Neuronal stem cell (in vitro differentiated cells): ENCODE data around the gene ZBTB9.

Experiments used
- DNase-seq: peaks from one replicate; pipeline ENCODE4 v3.0.0-alpha.2; 2013; ENCODE audit warnings: low spot score
- H2AFZ ChIP-seq: one replicate; pipeline ENCODE4 v1.6.1; 2013; ENCODE audit warnings: mild to moderate bottlenecking, low read length, inconsistent platforms
- H2AK5ac ChIP-seq: 2 replicates; pipeline ENCODE4 v1.6.1; 2013; ENCODE audit warnings: low read depth, mild to moderate bottlenecking, inconsistent platforms, low read length, moderate library complexity, mixed read lengths
- H2BK120ac ChIP-seq: 2 replicates; pipeline ENCODE4 v1.6.1; 2013; ENCODE audit warnings: low read depth, mild to moderate bottlenecking, inconsistent platforms, low read length, moderate library complexity, mixed read lengths
- H2BK12ac ChIP-seq: one replicate; pipeline ENCODE4 v1.6.1; 2013; ENCODE audit warnings: low read length, inconsistent platforms
- H2BK15ac ChIP-seq: 2 replicates; pipeline ENCODE4 v1.6.1; 2013; ENCODE audit warnings: mild to moderate bottlenecking, low read length, inconsistent platforms, mixed read lengths
- H2BK5ac ChIP-seq: one replicate; pipeline ENCODE4 v1.6.1; 2013; ENCODE audit warnings: inconsistent platforms, mild to moderate bottlenecking, low read length, moderate library complexity
- H3K14ac ChIP-seq: one replicate; pipeline ENCODE4 v1.6.1; 2013; ENCODE audit warnings: low read length, inconsistent platforms
- H3K18ac ChIP-seq: 2 replicates; pipeline ENCODE4 v1.6.1; 2013; ENCODE audit warnings: low read length, inconsistent platforms
- H3K23ac ChIP-seq: 2 replicates; pipeline ENCODE4 v1.6.1; 2013; ENCODE audit warnings: low read depth, mild to moderate bottlenecking, mixed read lengths, low read length, inconsistent platforms; ENCODE audit not compliant: poor library complexity
- H3K27ac ChIP-seq: replicated peaks from 3 replicates; pipeline ENCODE4 v1.5.1; 2013; ENCODE audit warnings: low read length, inconsistent platforms
- H3K27me3 ChIP-seq, 3 experiments: 2 replicates each; pipeline ENCODE4 v1.6.1; 2013; ENCODE audit warnings: low read length in 3 of 3, mild to moderate bottlenecking in 2 of 3, inconsistent platforms in 1 of 3, low read depth in 1 of 3, mixed read lengths in 1 of 3, moderate library complexity in 1 of 3; ENCODE audit not compliant: control insufficient read depth in 3 of 3, insufficient read depth in 3 of 3
- H3K36me3 ChIP-seq, 2 donors: replicated peaks in 1 of 2; 2 replicates each; pipeline ENCODE4 v1.6.1; 2013; ENCODE audit warnings: low read length in 2 of 2; ENCODE audit not compliant: control insufficient read depth in 2 of 2, insufficient read depth in 2 of 2
- H3K4ac ChIP-seq: 2 replicates; pipeline ENCODE4 v1.6.1; 2013; ENCODE audit warnings: inconsistent platforms, mild to moderate bottlenecking, low read length, moderate library complexity
- H3K4me1 ChIP-seq, 2 donors: 1 replicate in 1 of 2; 2 replicates in 1 of 2; pipeline ENCODE4 v1.6.1; 2013; ENCODE audit warnings: low read length in 2 of 2, low read depth in 1 of 2; ENCODE audit not compliant: control insufficient read depth in 2 of 2, insufficient read depth in 1 of 2
- H3K4me2 ChIP-seq: one replicate; pipeline ENCODE4 v1.6.1; 2013; ENCODE audit warnings: mild to moderate bottlenecking, low read length, inconsistent platforms; ENCODE audit not compliant: insufficient read depth, poor library complexity, severe bottlenecking
- H3K4me3 ChIP-seq, 2 donors: 2 replicates each; pipeline ENCODE4 v1.5.1; 2013; ENCODE audit warnings: low read length in 2 of 2, mild to moderate bottlenecking in 2 of 2, inconsistent platforms in 1 of 2, moderate library complexity in 1 of 2
- H3K79me1 ChIP-seq: one replicate; pipeline ENCODE4 v1.6.1; 2013; ENCODE audit warnings: low read depth, mild to moderate bottlenecking, inconsistent platforms, low read length, moderate library complexity
- H3K9ac ChIP-seq: one replicate; pipeline ENCODE4 v1.6.1; 2013; ENCODE audit warnings: mild to moderate bottlenecking, low read depth, low read length, inconsistent platforms; ENCODE audit not compliant: poor library complexity
- H3K9me3 ChIP-seq, 2 donors: replicated peaks in 1 of 2; 2 replicates each; pipeline versions ENCODE3 to v1.6.1; 2013; ENCODE audit warnings: low read length in 2 of 2, mild to moderate bottlenecking in 2 of 2, inconsistent platforms in 1 of 2, low read depth in 1 of 2, mixed read lengths in 1 of 2, moderate library complexity in 1 of 2; ENCODE audit not compliant: control insufficient read depth in 2 of 2, insufficient read depth in 1 of 2
- H4K8ac ChIP-seq: one replicate; pipeline ENCODE4 v1.6.1; 2013; ENCODE audit warnings: low read depth, mild to moderate bottlenecking, inconsistent platforms, low read length, moderate library complexity
- H4K91ac ChIP-seq: one replicate; pipeline ENCODE4 v1.6.1; 2013; ENCODE audit warnings: low read length, low read depth, mild to moderate bottlenecking, inconsistent platforms; ENCODE audit not compliant: poor library complexity
- WGBS, 2 donors: extraction: QIAGEN DNeasy Blood & Tissue Kit; methylation state at CpG; one replicate each; pipeline ENCODE4 v1.1.7; 2013; ENCODE audit warnings: missing lambda C conversion rate in 2 of 2, mixed read lengths in 1 of 2; ENCODE audit not compliant: insufficient read length in 2 of 2, insufficient replicate concordance in 1 of 2; ENCODE audit errors: extremely low coverage in 2 of 2; 5-methylcytosine and 5-hydroxymethylcytosine counted together

The ZBTB9 gene

DNA sequence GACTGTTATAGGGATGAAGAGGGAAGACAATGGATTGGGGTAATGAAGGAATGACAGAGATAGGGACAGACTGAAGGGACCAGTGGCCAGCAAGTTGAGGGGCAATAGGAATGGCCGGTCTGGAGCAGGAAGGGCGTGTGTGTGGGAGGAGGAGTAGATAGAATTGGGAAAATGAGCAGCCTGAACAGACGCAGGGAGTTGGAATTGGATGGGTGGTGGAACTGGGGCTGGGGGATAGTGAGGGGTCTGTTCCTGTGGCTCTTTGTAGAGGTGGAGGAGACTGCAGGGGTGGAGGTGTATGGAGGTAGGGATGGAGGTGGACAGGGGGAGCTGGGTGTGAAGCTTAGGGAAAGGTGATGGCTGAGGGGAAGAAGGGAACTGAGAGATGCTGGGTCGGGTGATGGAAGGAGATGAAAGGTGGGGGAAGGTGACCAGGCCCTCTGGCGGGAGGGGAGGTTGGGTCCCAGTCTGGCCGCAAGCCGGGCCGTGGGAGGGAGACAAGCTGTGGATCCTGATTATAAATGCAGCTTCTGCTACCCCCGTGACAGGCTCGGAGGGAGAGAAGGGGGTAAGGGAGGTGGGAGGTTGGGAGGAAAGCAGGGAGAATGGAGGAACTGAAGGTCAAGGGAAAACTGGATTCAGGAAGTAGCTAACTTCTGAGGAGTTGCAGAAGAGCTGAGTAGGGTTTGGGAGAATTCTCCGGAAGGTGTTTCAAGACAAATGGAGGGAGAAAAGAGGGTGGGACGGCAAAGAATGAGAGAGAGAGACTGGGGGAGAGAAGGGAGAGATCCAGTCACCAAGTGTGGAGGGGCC, 29.3 kb upstream of the ZBTB9 start:
- DNase-seq, result no peak
- H3K9me3 ChIP-seq, result no peaks in the 10 kb centered on the region
- peaks cover 12% of the 10 kb centered on the region for H3K79me1 ChIP-seq
- no peak overlapping the region for H3K23ac ChIP-seq
- peak overlapping the region; percentile 15 for H3K18ac ChIP-seq
- no CpG with 5 or more reads among the region's 12 CpGs for WGBS, 2 donors
- peak overlapping the region; percentile 67 for H3K4me2 ChIP-seq
- no peaks in the 10 kb centered on the region for H3K27me3 ChIP-seq
- H3K4me3 ChIP-seq, result peak overlapping the region; percentile 59 to 73
- no peak overlapping the region for H2BK15ac ChIP-seq
- peak overlapping the region; percentile 46 for H2BK5ac ChIP-seq
- H3K14ac ChIP-seq, result no peak overlapping the region
- H3K27ac ChIP-seq, result peak overlapping the region; percentile 85
- peak overlapping the region; percentile 81 for H2AFZ ChIP-seq
- H3K4me1 ChIP-seq, result peaks cover 33 to 48% of the 10 kb centered on the region in 2 donors
- H3K36me3 ChIP-seq, result peaks cover 17 to 29% of the 10 kb centered on the region in 2 donors
- no peak overlapping the region for H2BK120ac ChIP-seq
- H3K9ac ChIP-seq, result peak overlapping the region; percentile 71
- no peak overlapping the region for H4K91ac ChIP-seq
- H2BK12ac ChIP-seq, result no peak overlapping the region
- H4K8ac ChIP-seq, result peak overlapping the region; percentile 19
- no peak overlapping the region for H2AK5ac ChIP-seq
- no peak overlapping the region for H3K4ac ChIP-seq

DNA sequence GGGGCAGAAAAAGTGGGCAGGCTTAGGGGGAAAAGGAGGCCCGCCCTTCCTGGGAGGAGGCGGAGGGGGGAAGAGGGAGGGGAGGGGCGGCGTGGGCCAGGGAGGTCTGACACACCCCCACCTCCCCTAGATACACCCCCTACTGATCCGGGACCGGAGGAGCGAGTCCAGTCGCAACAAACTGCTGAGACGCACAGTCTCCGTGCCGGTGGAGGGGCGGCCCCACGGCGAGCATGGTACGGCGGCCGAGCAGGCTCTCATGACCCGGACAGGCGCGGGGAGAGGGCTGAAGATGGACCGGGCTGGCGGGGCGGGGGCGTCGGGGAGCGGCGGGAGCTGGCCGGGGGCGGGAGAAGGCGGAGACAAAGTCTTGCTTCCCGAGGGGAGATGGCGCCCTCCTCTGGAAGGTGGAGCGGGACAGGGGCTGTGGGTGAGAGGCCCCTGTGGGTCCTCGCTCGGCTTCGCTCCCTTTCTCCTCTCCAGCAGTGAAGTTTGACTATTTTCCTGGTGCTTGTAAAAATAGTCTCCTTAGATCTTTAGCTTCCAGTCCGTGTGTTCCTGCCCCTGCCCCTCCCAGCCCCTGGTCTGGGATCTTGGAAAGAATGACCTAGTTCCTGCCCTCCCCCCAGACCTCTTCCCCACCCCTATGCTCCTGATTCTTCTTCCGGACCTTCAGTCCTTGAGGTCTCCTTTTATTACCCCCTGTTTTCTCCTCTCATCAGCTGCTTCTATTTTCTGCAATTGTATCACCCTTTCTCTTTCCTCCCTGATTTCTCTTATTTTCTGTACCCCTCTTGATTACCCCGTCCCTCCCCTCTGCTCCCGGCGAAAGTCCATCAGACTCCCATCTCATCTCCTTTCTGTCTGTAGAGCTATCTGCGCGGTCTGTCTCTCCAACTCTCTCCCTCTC, 28.5 kb upstream of the ZBTB9 start:
- WGBS, 2 donors, result no CpG with 5 or more reads among the region's 43 CpGs

GRCh38 chr6:33426590-33427511, 27.5 kb upstream of the ZBTB9 start:
- Histone ChIP-seq H3K18ac (no peak overlapping the region), H3K4me3 (peak overlapping the region; percentile 59 to 86), H3K4me2 (peak overlapping the region; percentile 82), H4K8ac (no peak overlapping the region), H3K4ac (no peak overlapping the region), H4K91ac (no peak overlapping the region), H3K4me1 (peaks cover 39 to 57% of the 10 kb centered on the region in 2 donors), H2BK5ac (no peak overlapping the region), H2BK120ac (no peak overlapping the region), H2BK15ac (no peak overlapping the region), H3K27ac (peak overlapping the region; percentile 25), H2AFZ (no peak overlapping the region), H3K9me3 (no peaks in the 10 kb centered on the region), H3K9ac (no peak overlapping the region), H2AK5ac (no peak overlapping the region), H3K27me3 (no peaks in the 10 kb centered on the region), H3K14ac (no peak overlapping the region), H3K36me3 (peaks cover 17 to 29% of the 10 kb centered on the region in 2 donors), H2BK12ac (no peak overlapping the region), H3K23ac (no peak overlapping the region), H3K79me1 (peaks cover 12% of the 10 kb centered on the region)
- no peak for DNase-seq
- no CpG with 5 or more reads among the region's 12 CpGs for WGBS, 2 donors

More for the DNA sequence above, 28.5 kb upstream of the ZBTB9 start:
- H3K36me3 ChIP-seq, result peaks cover 17 to 29% of the 10 kb centered on the region in 2 donors
- peaks cover 12% of the 10 kb centered on the region for H3K79me1 ChIP-seq
- no peak overlapping the region for H4K8ac ChIP-seq
- peak overlapping the region; percentile 59 to 84 for H3K4me3 ChIP-seq
- no peak overlapping the region for H3K14ac ChIP-seq
- H3K23ac ChIP-seq, result peak overlapping the region; percentile 57
- H3K9ac ChIP-seq, result peak overlapping the region; percentile 91
- no peak overlapping the region for H2BK12ac ChIP-seq
- peak overlapping the region; percentile 67 for H3K4me2 ChIP-seq
- H2BK5ac ChIP-seq, result peak overlapping the region; percentile 60
- H3K4me1 ChIP-seq, result peaks cover 41 to 54% of the 10 kb centered on the region in 2 donors
- no peak overlapping the region for H2BK15ac ChIP-seq
- H3K27me3 ChIP-seq, result no peaks in the 10 kb centered on the region
- no peak overlapping the region for H4K91ac ChIP-seq
- H3K9me3 ChIP-seq, result no peaks in the 10 kb centered on the region
- peak overlapping the region; percentile 92 for H3K18ac ChIP-seq
- no peak overlapping the region for H2BK120ac ChIP-seq
- no peak overlapping the region for H3K4ac ChIP-seq
- peak; percentile 74 for DNase-seq
- no peak overlapping the region for H2AK5ac ChIP-seq
- peak overlapping the region; percentile 81 for H2AFZ ChIP-seq
- peak overlapping the region; percentile 85 for H3K27ac ChIP-seq
